GM18526 (cell line): Measurements from ENCODE around the gene NCOR2.

ENCODE experiments used
- POLR2A ChIP-seq: IDR thresholded peaks from 3 replicates; pipeline ENCODE4 v1.6.1; 2011; ENCODE audit not compliant: insufficient read length; ENCODE audit errors: extremely low read depth

The NCOR2 gene

DNA sequence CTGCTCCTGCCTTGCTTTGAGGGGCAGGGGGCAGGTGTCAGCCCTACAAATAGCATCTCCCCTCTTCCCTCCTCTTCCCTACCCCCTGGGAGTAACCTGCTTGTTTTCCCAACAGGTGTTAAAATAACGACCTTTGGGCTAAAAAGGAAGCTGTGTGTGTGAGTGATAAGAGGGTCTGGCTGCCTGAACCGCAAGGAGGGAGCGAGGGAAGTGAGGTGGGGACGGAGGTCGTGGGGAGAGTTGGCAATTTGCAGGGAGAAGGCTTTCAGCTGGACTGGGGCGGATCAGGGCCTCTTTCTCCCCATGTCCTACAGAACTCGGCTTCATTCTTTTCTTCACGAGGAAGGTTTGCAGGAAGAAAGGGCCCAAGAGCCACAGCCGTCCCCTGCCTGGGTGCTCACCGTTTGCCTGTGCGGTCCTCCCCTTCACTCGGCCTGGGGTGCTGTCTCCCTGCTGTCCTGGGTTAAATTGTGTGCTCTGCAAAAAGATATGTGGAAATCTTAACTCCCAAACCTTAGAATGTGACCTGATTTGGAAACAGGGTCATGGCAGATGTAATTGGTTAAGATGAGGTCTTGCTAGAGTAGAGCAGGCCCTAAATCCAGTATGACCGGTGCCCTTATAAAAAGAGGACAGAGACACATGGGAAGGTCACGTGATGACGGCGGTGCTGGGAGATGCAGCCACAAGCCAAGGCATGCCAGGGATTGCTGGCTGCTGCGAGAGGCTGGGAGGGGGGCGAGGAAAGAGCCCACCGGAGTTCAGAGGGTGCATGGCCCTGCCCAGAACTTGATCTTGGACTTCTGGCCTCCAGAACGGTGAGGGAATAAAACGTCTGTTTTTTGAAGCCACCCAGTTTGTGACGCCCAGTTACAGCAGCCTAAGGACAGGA, 38.7 kb upstream of the NCOR2 start:
- no peak for TF ChIP-seq POLR2A

DNA sequence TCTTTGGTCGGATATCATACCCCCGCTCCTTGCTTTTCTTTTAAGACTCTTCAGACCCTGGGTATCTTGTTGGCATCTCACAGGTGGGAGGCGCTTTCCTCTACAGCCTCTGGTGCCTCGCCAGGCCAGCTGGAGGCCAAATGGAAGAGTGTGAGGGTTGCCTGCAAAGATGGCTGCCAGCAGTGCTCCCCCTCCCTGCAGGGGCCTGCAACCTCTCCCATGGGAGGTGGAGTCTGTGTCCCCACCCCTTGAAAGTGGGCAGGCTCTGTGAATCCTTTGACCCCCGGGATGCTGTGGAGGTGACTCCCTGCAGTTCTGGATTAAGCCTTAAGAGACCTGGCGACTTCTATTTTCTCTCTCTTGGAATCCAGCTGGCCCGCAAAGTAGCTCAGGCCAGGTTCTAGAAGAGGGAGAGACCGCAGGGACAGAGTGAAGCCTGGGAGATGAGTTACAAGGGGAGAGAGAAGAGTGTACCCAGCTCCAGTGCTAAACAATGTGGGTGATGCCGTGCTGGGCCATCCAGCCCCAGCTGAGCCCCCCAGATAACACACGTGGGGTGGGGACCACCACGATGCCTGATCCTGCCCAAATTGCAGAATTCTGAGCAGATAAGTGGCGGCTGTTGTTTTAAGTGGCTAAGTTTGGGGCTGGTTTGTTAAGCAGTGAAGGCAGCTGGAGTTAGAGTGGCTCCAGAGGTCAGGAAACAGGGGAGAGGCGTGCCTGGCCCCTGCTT, 37.9 kb upstream of the NCOR2 start:
- no peak for TF ChIP-seq POLR2A

DNA sequence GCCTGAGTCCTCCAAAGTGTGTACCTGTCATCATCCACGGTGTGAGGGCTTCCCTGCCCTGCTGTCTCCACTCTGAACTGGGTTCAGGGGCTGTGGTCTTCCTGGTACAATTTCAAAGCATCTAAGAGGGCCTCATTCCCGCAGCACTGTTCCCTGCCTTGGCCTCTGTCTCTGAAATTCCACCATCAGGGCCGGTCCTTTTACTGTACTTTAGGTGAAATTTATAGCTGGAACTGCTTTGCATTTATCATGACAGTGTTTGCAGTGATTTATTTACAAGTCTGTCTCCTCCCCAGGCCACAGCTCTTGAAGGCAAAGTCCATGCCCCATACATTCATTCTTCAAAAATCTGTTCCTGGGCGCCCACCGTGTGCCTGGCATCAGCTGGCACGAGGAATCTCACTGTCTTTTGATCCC, 36.9 kb upstream of the NCOR2 start:
- TF ChIP-seq POLR2A, result no peak

DNA sequence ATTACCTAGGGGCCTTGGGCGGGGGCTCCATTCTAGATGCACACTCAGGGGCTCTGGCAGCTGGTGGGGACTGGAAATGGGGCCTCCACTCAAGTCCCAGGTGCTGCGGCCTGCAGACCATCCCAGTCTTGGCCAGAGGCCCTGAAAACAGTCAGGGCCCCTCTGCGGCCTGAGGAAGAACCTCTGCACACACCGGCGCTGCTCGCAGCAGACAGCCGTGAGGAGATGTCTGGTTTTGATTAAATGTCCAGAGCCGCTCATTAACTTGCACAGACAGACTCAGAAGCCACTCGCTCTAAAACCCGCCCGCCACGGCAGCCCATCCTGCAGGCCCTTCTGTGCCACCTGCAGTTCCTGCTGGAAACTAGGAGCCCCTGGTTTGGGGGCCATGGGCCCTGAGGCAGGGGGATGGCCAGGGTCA, 36.4 kb upstream of the NCOR2 start:
- TF ChIP-seq POLR2A, result no peak

DNA sequence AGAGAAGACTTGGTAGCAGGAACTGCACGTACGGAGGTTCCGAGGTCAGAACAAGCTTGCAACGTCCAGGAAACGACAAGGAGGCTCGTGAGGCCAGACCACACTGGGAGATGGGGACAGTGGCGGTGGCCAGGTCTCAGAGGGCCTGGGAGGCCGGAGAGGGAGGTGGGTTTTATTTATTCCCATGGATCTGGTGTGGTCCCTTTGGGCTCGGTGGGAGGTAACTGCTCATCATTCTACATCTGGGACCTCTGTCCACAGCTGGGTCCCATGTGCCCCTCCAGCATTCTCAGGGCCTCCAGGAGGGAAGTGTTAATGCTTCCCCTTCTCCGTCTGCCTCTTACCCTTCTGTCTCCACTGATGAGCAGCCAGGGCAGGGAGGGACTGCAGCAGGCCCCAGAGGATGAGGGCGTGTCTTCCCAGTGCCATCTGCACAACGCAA, 35.7 kb upstream of the NCOR2 start:
- TF ChIP-seq POLR2A, result no peak

DNA sequence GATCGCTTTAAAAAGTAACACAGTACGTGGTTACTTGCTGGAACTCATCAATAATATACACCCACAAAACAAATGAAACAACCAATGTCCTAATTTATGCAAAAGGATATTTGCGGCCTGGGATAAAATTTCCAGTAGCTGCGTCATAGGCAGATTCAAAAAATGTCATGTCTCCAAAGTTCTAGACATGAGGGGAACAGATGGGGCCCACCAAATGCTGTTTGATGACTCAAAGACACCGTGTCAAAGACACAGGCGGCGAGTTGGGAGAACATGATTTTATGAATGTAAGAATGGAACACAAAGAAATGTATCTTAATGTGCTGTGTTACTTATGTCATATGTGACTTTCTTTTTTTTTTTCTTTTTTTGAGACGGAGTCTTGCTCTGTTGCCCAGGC, 34.3 kb upstream of the NCOR2 start:
- no peak for TF ChIP-seq POLR2A

DNA sequence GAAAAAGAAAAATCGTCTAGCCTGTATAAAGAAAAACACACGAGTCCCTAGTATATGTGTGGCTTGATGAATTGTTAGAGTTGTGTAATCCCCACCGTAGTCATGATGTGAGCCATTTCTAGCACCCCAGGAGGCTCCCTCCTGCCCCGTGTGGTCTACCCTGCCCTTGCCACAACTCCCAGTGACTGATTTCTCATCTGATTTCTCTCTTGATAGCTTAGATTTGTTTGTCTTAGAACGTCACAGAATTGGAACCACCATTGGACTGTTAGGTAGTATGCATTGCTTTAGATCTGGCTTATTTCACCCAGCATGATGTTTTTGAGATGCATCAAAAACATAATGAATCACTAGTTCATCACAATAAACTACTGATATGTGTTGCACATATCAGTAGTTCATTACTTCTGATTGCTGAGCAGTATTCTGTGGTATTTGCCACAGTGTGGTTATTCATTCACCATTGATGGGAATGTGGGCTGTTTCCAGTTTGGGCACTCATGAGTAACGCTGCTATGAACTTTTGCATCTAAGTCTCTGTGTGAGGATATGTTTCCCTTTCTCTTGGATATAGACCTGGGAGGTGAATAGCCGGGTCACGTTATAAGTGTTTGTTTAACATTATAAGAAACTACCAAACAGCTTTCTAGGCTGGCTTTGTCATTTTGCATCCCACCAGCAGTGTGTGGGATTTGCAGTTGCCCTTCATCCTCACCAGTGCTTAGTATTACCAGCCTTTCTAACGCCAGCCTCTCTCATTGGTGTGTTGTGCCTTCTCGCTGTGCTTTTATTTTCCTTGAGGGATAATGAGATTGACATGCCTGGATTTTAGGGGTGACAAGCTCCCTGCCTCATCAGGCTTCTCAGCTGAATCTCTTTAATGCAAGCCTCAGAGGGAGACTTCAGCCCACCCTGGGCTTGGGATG, 31.9 kb upstream of the NCOR2 start:
- no peak for TF ChIP-seq POLR2A

DNA sequence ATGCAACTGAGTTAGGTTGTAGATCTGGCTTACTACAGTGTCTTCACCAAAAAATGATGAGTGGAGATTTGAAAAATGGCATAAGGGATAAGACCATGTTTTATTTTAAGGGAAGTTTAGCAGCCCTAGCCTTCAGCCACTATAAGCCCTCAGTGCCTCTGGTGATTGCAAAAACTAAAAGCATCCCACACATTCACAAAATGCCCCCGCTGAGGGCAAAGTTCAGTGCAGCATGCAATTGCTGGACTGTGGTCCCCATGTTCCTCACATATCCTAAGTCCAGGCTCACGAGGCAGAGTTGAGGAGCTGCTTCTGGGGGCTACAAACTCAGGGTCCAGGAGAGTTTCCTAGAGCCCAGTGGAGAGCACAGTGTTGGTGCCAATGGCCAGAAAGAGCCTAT, 29.6 kb upstream of the NCOR2 start:
- TF ChIP-seq POLR2A, result no peak

DNA sequence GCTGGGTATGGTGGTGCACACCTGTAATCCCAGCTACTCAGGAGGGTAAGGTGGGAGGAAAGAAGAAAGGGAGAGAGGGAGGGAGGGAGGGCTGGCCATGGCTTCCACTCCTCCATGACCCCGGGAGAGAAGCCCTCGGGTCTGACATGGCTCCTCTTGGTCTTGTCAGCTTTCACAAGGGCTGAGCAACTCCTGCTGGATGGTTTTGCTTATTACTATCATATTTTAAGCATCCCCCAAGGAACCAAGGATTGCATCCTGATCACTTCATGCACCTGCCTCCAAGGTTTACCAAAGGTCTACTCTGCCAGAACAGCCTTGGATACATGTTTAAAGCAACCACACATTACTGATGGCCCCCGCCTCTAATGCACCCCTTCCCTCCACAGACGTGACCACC, 28.0 kb upstream of the NCOR2 start:
- no peak for TF ChIP-seq POLR2A

DNA sequence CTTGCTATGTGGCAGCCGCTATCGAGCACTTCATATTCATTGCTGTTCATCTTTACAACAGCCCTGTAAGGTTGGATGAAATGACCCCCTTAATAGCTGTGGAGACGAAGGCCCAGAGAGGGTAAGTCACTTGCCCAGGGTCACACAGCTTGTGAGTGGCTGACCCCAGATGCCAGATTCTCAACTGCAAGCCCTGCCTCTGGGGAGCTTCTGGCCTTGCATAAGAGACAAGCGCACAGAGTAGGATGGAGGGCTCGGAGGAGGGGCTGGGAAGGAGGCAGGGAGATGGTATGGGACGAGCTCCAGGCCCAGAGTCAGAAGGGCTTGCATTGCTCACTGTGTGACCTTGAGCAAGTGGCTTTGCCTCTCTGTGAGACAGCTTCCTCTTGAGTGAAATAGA, 27.4 kb upstream of the NCOR2 start:
- TF ChIP-seq POLR2A, result no peak

DNA sequence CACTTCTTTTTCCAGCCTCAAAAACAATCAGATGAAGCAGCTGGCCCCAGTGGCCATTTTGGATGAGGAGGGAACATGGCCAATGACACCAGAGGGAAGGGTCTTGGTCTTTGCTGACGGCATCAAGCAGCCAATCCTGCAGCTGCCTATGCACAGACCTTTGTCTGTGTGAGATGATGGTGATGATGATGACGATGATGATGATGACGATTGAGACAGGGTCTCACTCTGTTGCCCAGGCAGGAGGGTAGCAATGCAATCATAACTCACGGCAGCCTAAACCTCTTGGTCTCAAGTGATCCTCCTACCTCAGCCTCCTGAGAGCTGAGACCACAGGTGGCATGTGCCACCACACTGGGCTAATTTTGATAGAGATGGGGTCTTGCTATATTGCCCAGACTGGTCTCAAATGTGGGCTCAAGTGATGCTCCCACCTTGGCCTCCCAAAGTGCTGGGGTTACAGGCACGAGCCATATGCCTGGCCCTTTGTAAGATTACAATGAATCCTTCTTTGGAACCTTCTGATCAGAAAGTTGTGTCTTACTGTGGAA, 26.5 kb upstream of the NCOR2 start:
- TF ChIP-seq POLR2A, result no peak

DNA sequence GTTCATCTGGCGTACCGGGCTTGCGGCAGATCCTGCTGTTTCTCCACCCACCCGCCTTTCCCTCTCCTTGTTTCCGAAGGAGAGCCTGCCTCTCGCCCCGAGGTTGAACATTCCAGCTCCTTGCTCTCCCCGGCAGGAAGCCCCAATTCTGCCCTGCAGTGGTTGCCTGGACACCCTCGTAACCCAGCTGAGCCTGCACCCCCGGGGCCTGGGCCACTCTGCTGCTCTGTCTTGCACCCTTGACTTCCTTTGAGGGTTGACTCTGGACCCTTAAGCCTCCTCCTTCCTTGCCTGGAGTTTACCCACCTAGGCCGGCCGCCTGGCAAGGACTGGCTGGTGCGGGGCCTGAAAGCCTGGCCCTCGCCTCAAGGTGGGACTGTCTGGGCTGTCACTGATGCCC, 25.8 kb upstream of the NCOR2 start:
- TF ChIP-seq POLR2A, result no peak

DNA sequence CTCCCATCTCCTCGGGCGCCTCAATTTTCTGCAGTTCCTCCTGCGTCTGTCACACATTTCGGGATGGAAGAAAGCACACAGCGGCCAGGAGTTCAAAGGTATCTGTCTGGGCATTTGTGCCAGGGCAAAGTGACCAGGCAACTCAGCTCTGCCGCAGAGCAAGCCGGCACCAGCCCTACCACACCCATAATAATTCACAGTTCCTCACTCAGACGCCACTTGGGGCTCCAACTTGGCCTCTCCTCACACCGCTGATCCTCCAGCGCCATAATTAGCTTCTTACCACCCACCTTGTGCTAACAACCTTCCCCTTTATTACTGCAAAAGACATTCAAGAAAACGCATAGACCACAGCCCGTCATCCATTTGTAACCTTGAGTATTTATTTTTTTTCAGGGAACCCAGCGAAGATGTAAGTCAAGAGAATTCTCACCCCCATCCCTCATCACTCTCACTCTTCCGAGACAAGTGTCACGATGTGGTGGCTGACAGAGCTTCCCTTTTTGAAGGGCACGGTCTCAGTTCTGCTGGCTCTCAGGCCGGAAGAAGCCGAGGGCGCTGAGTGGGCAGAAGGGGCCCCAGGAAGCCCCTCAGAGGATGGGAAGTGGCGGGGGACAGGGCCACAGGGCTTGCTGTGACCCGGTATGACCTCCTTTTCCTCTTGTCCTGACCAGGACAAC, 25.2 kb upstream of the NCOR2 start:
- no peak for TF ChIP-seq POLR2A

DNA sequence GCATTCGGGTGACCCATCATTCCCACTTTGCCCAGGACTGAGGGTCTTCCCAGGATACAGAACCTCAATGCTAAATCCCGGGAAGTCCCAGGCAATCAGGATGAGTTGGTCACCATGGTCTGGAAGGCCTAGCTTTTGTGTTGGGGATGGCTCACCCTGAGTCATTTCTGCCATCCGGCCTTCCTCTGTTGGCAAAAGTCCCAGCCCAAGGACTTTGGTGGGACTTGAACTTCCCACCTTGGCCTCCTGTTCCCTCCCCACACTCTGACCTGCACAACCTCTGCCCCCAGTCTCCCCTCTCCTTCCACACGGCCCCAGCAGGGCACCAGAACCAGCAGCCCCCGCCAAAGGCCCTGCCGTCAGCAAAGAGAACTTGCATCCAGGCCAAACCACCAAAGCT, 24.6 kb upstream of the NCOR2 start:
- no peak for TF ChIP-seq POLR2A
